OCI-LY3 (cell line): ENCODE measurements around the gene BTBD18.

Source experiments
- CTCF ChIP-seq: fragments of 200-600, 300-600 bp; sonication (generic); IDR thresholded peaks from 2 replicates; pipeline ENCODE4 v1.5.1; 2014; ENCODE audit warnings: antibody characterized with exemption, low read length, low read depth
- EZH2phosphoT487 ChIP-seq: fragments of 200-600 bp; shearing (Covaris generic); IDR thresholded peaks from 2 replicates; pipeline ENCODE4 v1.6.1; 2018; ENCODE audit warnings: antibody characterized with exemption, mixed run types, low read depth

GRCh38 chr11:57791321-57792059 lies 39.9 kb upstream of the BTBD18 start:
- TF ChIP-seq CTCF (no peak), EZH2phosphoT487 (no peak)
